ENCODE results near the gene TPM1.

TPM1 gene

GRCh38 chr15:63075984-63076713 lies 33.6 kb downstream of the TPM1 start:
- TF ChIP-seq CTCF (IDR thresholded peaks at IDR 0.05) (no peak), ZFX (IDR thresholded peaks at IDR 0.05; ENCODE audit: borderline replicate concordance) (no peak)
- no peak overlapping the region for H3K27ac ChIP-seq

- TF ChIP-seq CTCF (IDR thresholded peaks at IDR 0.05) (no peak), ZFX (IDR thresholded peaks at IDR 0.05; ENCODE audit: borderline replicate concordance) (no peak)
- no peak overlapping the region for H3K27ac ChIP-seq
Measured at GRCh38 chr15:63076714-63077046, 34.1 kb downstream of the TPM1 start.

GRCh38 chr15:63077952-63078351 lies 35.4 kb downstream of the TPM1 start:
- TF ChIP-seq CTCF (IDR thresholded peaks at IDR 0.05) = no peak
- H3K27ac ChIP-seq = no peak overlapping the region

GRCh38 chr15:63079947-63080626 lies 37.5 kb downstream of the TPM1 start:
- no peak for TF ChIP-seq ZFX (IDR thresholded peaks at IDR 0.05; ENCODE audit: borderline replicate concordance)
- no peak for TF ChIP-seq CTCF (IDR thresholded peaks at IDR 0.05)
- H3K27ac ChIP-seq = no peak overlapping the region

- H3K27ac ChIP-seq = no peak overlapping the region
- TF ChIP-seq CTCF (IDR thresholded peaks at IDR 0.05) (no peak), ZFX (IDR thresholded peaks at IDR 0.05; ENCODE audit: borderline replicate concordance) (no peak)
Measured at GRCh38 chr15:63080634-63081250, 38.2 kb downstream of the TPM1 start.

- H3K27ac ChIP-seq = no peak overlapping the region
- no peak for TF ChIP-seq ZFX (IDR thresholded peaks at IDR 0.05; ENCODE audit: borderline replicate concordance)
- no peak for TF ChIP-seq CTCF (IDR thresholded peaks at IDR 0.05)
Measured at GRCh38 chr15:63082366-63082765, 39.8 kb downstream of the TPM1 start.

- H3K27ac ChIP-seq = no peak overlapping the region
- no peak for TF ChIP-seq ZFX (IDR thresholded peaks at IDR 0.05; ENCODE audit: borderline replicate concordance)
- TF ChIP-seq CTCF (IDR thresholded peaks at IDR 0.05) = no peak
Measured at GRCh38 chr15:63083044-63083443, 40.5 kb downstream of the TPM1 start.
